Retinal pigment epithelial cell (primary cell): ENCODE data around the gene ANP32E.
A peak's percentile ranks its signal among the peaks of the same experiment; 100 is the strongest.
"Not testable (repeated sequence)": the region's sequence is repeated elsewhere in the genome, so short reads cannot be mapped to it uniquely, and the experiment has no call there.

Source experiments
- DNase-seq: peaks from one replicate; pipeline ENCODE4 v3.0.0-alpha.2; 2010; ENCODE audit warnings: low read depth
- H3K4me3 ChIP-seq: 2 replicates; pipeline ENCODE4 v1.5.1; 2011; ENCODE audit warnings: mild to moderate bottlenecking, low read length, control low read depth, moderate library complexity
- CTCF ChIP-seq: conservative IDR thresholded peaks from 2 replicates; pipeline ENCODE4 v1.5.1; 2011; ENCODE audit warnings: low read depth, low read length, control low read depth, inconsistent platforms

Gene ANP32E

GRCh38 chr1:150186789-150187559, 48.9 kb downstream of the ANP32E start:
- peak; percentile 36 for TF ChIP-seq CTCF
- H3K4me3 ChIP-seq, result no peak overlapping the region
- no peak for DNase-seq

GRCh38 chr1:150186438-150186788, 49.5 kb downstream of the ANP32E start:
- DNase-seq, H3K4me3 ChIP-seq: not testable (repeated sequence)

GRCh38 chr1:150185481-150185880, 50.4 kb downstream of the ANP32E start:
- DNase-seq, result no peak
- no peak for TF ChIP-seq CTCF
- H3K4me3 ChIP-seq, result no peak overlapping the region

GRCh38 chr1:150183061-150183460, 52.9 kb downstream of the ANP32E start:
- H3K4me3 ChIP-seq, result no peak overlapping the region
- DNase-seq, result no peak
- TF ChIP-seq CTCF, result no peak

- no peak for DNase-seq
- no peak for TF ChIP-seq CTCF
- H3K4me3 ChIP-seq, result no peak overlapping the region
Observed at GRCh38 chr1:150182247-150182646, 53.7 kb downstream of the ANP32E start.

GRCh38 chr1:150180474-150180873, 55.4 kb downstream of the ANP32E start:
- TF ChIP-seq CTCF, result no peak
- DNase-seq, result no peak
- no peak overlapping the region for H3K4me3 ChIP-seq

GRCh38 chr1:150179867-150180266, 56.0 kb downstream of the ANP32E start:
- no peak overlapping the region for H3K4me3 ChIP-seq
- DNase-seq, result no peak
- no peak for TF ChIP-seq CTCF
